Measurements from ENCODE around the gene FOXP1.

- TF ChIP-seq CTCF (IDR thresholded peaks at IDR 0.05 in 4 of 5, conservative IDR thresholded peaks at IDR 0.05 in 1 of 5) (no peak), POLR2A (IDR thresholded peaks at IDR 0.05) (no peak)
These were observed 100.8 kb downstream of the FOXP1 start for GRCh38 chr3:71482771-71483170.
